Activated CD8-positive, alpha-beta memory T cell treated with anti-CD3 and anti-CD28 coated beads for 48 hours (primary cell): ENCODE data around the gene ITM2B.

Source experiments
- DNase-seq, 3 experiments: peaks; one replicate each; pipeline ENCODE4 v3.0.0-alpha.2; 2020; ENCODE audit warnings: low read depth in 2 of 3, low spot score in 2 of 3

Gene ITM2B

GRCh38 chr13:48255954-48256353 lies 22.9 kb downstream of the ITM2B start:
- no peak for DNase-seq

GRCh38 chr13:48258002-48258401 lies 25.0 kb downstream of the ITM2B start:
- no peak for DNase-seq

- DNase-seq = no peak
Measured at GRCh38 chr13:48258430-48258829, 25.4 kb downstream of the ITM2B start.

GRCh38 chr13:48260970-48261369 lies 28.0 kb downstream of the ITM2B start:
- DNase-seq = no peak

GRCh38 chr13:48263196-48263595 lies 30.2 kb downstream of the ITM2B start:
- no peak for DNase-seq

- no peak for DNase-seq
Measured at GRCh38 chr13:48264058-48264457, 31.1 kb downstream of the ITM2B start.

- no peak for DNase-seq
Measured at GRCh38 chr13:48265217-48265815, 32.3 kb downstream of the ITM2B start.

- DNase-seq = no peak
Measured at GRCh38 chr13:48266150-48266549, 33.1 kb downstream of the ITM2B start.

- no peak for DNase-seq
Measured at GRCh38 chr13:48266701-48267639, 34.0 kb downstream of the ITM2B start.

GRCh38 chr13:48268019-48268418 lies 35.0 kb downstream of the ITM2B start:
- no peak for DNase-seq

GRCh38 chr13:48273346-48273745 lies 40.3 kb downstream of the ITM2B start:
- no peak for DNase-seq

GRCh38 chr13:48275507-48275906 lies 42.5 kb downstream of the ITM2B start:
- DNase-seq = no peak

GRCh38 chr13:48278806-48279205 lies 45.8 kb downstream of the ITM2B start:
- DNase-seq = no peak

GRCh38 chr13:48281556-48281955 lies 48.5 kb downstream of the ITM2B start:
- DNase-seq = no peak

- no peak for DNase-seq
Measured at GRCh38 chr13:48291730-48292129, 58.7 kb downstream of the ITM2B start.

GRCh38 chr13:48292650-48293049 lies 59.6 kb downstream of the ITM2B start:
- no peak for DNase-seq

GRCh38 chr13:48294653-48295052 lies 61.6 kb downstream of the ITM2B start:
- no peak for DNase-seq

- DNase-seq = no peak
Measured at GRCh38 chr13:48295271-48295670, 62.3 kb downstream of the ITM2B start.

GRCh38 chr13:48296528-48296927 lies 63.5 kb downstream of the ITM2B start:
- DNase-seq = no peak

- no peak for DNase-seq
Measured at GRCh38 chr13:48297131-48297786, 64.3 kb downstream of the ITM2B start.

- DNase-seq = no peak
Measured at GRCh38 chr13:48299591-48299990, 66.6 kb downstream of the ITM2B start.

GRCh38 chr13:48302871-48303358 lies 69.9 kb downstream of the ITM2B start:
- DNase-seq = no peak
